Fibroblast of lung (primary cell): ENCODE measurements around the gene TMEM178B.

Experiments used
- EZH2 ChIP-seq: IDR thresholded peaks from 2 replicates; pipeline ENCODE4 v1.5.1; 2012; ENCODE audit warnings: low read length, control low read depth, mild to moderate bottlenecking; ENCODE audit errors: missing control alignments
- TF ChIP-seq, protein P1 (sequence below), 2 donors: IDR thresholded peaks in 1 of 2; conservative IDR thresholded peaks in 1 of 2; 1 replicate in 1 of 2; 2 replicates in 1 of 2; pipeline ENCODE4 v1.5.1; 2011 to 2012; ENCODE audit warnings: low read length in 2 of 2, control low read depth in 1 of 2, inconsistent platforms in 1 of 2, low read depth in 1 of 2, mild to moderate bottlenecking in 1 of 2

DNA sequence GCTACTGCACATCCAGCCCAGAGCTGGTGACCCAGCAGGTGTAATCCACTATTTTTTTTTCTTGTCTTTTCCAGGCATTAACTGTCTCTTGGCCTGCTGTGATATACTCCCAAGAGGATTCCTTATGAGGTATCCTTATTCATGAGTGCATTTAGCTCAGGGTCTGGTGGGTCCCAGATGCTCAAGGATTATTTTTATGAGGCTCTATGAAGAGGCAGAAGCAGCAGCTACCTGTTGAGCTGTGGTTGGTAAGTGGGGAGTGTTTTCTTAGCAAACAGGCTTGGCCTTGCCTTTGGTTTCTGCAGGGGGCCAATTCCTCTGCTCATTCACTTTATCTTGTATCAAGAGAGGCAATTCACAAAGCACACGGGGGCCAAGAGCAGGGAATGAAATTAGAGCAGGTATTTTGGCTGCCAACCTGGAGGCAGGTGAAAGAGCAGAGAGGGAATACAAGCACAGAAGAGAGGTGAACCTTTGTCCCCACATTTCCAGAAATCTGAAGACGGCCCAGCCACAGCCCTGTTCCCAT, 221.6 kb downstream of the TMEM178B start:
- TF ChIP-seq, protein P1, sequence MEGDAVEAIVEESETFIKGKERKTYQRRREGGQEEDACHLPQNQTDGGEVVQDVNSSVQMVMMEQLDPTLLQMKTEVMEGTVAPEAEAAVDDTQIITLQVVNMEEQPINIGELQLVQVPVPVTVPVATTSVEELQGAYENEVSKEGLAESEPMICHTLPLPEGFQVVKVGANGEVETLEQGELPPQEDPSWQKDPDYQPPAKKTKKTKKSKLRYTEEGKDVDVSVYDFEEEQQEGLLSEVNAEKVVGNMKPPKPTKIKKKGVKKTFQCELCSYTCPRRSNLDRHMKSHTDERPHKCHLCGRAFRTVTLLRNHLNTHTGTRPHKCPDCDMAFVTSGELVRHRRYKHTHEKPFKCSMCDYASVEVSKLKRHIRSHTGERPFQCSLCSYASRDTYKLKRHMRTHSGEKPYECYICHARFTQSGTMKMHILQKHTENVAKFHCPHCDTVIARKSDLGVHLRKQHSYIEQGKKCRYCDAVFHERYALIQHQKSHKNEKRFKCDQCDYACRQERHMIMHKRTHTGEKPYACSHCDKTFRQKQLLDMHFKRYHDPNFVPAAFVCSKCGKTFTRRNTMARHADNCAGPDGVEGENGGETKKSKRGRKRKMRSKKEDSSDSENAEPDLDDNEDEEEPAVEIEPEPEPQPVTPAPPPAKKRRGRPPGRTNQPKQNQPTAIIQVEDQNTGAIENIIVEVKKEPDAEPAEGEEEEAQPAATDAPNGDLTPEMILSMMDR (conservative IDR thresholded peaks at IDR 0.05 in 1 of 2, IDR thresholded peaks at IDR 0.05 in 1 of 2; ENCODE audit: low read depth in 1 of 2, low read length in 2 of 2) = no peak
- TF ChIP-seq EZH2 = no peak
